HG02763 (cell line): ENCODE results near the gene ITLN1.

Source experiments
- ATAC-seq: cut with Tn5 transposase; IDR thresholded peaks from one replicate; pipeline ENCODE4 v1.9.1; 2021; ENCODE audit warnings: mild to moderate bottlenecking, moderate library complexity; ENCODE audit not compliant: unreplicated experiment

ITLN1 gene

GRCh38 chr1:160827418-160827817 is 57.6 kb downstream of the ITLN1 start:
- ATAC-seq, result no peak

GRCh38 chr1:160826546-160826945 is 58.4 kb downstream of the ITLN1 start:
- no peak for ATAC-seq
